Naive thymus-derived CD8-positive, alpha-beta T cell (primary cell): ENCODE data around the gene COA8. TPM values are rescaled to one million over a fixed set of nuclear protein-coding genes. Genes with fewer than 3 reads are reported as not detected.
A peak's percentile ranks its signal among the peaks of the same experiment; 100 is the strongest.
"Not testable (repeated sequence)": the region's sequence is repeated elsewhere in the genome, so short reads cannot be mapped to it uniquely, and the experiment has no call there.

Experiments
- ATAC-seq, 2 donors: fragments of 150-1000 bp; cut with Tn5 transposase in 1 of 2; sonication (Bioruptor Pico), chemical (Tn5 transposase) in 1 of 2; 1 replicate in 1 of 2; 2 replicates in 1 of 2; pipeline ENCODE4 v1.10.0; 2021; ENCODE audit warnings: mild to moderate bottlenecking in 2 of 2, moderate library complexity in 2 of 2
- POLR2A ChIA-PET: fragments of 350-600 bp; sonication (Branson Sonifier 250); formaldehyde crosslinking; loops from one replicate; lab custom pipeline; 2021; ENCODE audit warnings: antibody characterized with exemption; lab: Charles Lee
- DNase-seq, 10 donors: peaks; one replicate each; pipeline versions ENCODE4 v3.0.0 to v3.0.0-alpha.2; 2020 to 2022
- H3K27ac Mint-ChIP-seq, 10 donors: one replicate each; pipeline ENCODE4 v1.8.0; 2020 to 2022; ENCODE audit warnings: mild to moderate bottlenecking in 10 of 10, mixed read lengths in 10 of 10, moderate library complexity in 4 of 10, inconsistent platforms in 1 of 10
- H3K27me3 Mint-ChIP-seq, 5 donors: one replicate each; pipeline ENCODE4 v1.8.0; 2021 to 2022; ENCODE audit warnings: mixed read lengths in 5 of 5
- H3K36me3 Mint-ChIP-seq, 3 donors: one replicate each; pipeline ENCODE4 v1.8.0; 2020 to 2022; ENCODE audit warnings: mixed read lengths in 3 of 3, mild to moderate bottlenecking in 2 of 3, inconsistent platforms in 1 of 3
- H3K4me1 Mint-ChIP-seq, 4 donors: one replicate each; pipeline ENCODE4 v1.8.0; 2021 to 2022; ENCODE audit warnings: mixed read lengths in 4 of 4
- H3K4me3 Mint-ChIP-seq, 10 donors: one replicate each; pipeline ENCODE4 v1.8.0; 2020 to 2022; ENCODE audit warnings: mild to moderate bottlenecking in 10 of 10, mixed read lengths in 10 of 10, moderate library complexity in 6 of 10, inconsistent platforms in 1 of 10
- H3K9me3 Mint-ChIP-seq, 9 donors: one replicate each; pipeline ENCODE4 v1.8.0; 2020 to 2022; ENCODE audit warnings: mixed read lengths in 9 of 9, mild to moderate bottlenecking in 3 of 9, inconsistent platforms in 1 of 9, moderate library complexity in 1 of 9
- polyA plus RNA-seq, 3 donors: library from polyadenylated mRNA; unstranded; fragments of 300-500 nt; fragmentation: Illumina TruSeq; gene quantifications; one replicate each; pipeline ENCODE4 v1.2.3, GENCODE V29; 2021
- total RNA-seq, 8 experiments: library from RNA in 2 of 8; stranded (reverse) in 2 of 8; gene quantifications; one replicate each; pipeline ENCODE4 v1.2.3 and lab custom pipeline; 2021 to 2026

Gene COA8
- total and polyA plus RNA-seq, 5 experiments from 2014 or later, result 27.4 to 72.0 (median 47.3) TPM

- Mint-ChIP-seq H3K4me1 (peaks cover 6 to 17% (median 11%) of the 10 kb centered on the region in 4 donors), H3K27ac (no peak overlapping the region), H3K27me3 (peaks cover 0 to 8% (median 1%) of the 10 kb centered on the region in 5 donors), H3K36me3 (no peaks in the 10 kb centered on the region), H3K9me3 (no peaks in the 10 kb centered on the region), H3K4me3 (peak overlapping the region in 9 of 10 donors; percentile 39 to 81 (median 62))
- POLR2A ChIA-PET, result interaction anchor here (0.5 to 2.8 kb wide), 4 partner anchors 9 to 1712 kb away, joined by 3 to 9 read pairs (median 4); partner anchors contain the start of genes BAG5 and COA8
- ATAC-seq (peak; percentile 72 to 75), DNase-seq (peak; percentile 54 to 79 (median 63))
Measured at GRCh38 chr14:103520657-103521437, 41.9 kb upstream of the COA8 start.

- POLR2A ChIA-PET, result interaction anchor here (0.9 to 2.8 kb wide), 2 partner anchors 9 to 41 kb away, joined by 3 to 9 read pairs; partner anchors contain the start of genes BAG5 and COA8
- Mint-ChIP-seq H3K9me3 (no peaks in the 10 kb centered on the region), H3K4me3 (peak overlapping the region in 4 of 10 donors; percentile 57 to 76 (median 62)), H3K27me3 (peaks cover 0 to 8% (median 1%) of the 10 kb centered on the region in 5 donors), H3K36me3 (no peaks in the 10 kb centered on the region), H3K4me1 (peaks cover 6 to 18% (median 10%) of the 10 kb centered on the region in 4 donors), H3K27ac (no peak overlapping the region)
- ATAC-seq (peak; percentile 26 to 31), DNase-seq (peak in 2 of 10 donors; percentile 15 to 63)
Measured at GRCh38 chr14:103521438-103521950, 41.3 kb upstream of the COA8 start.

GRCh38 chr14:103521951-103522563 lies 40.7 kb upstream of the COA8 start:
- Mint-ChIP-seq H3K36me3 (no peaks in the 10 kb centered on the region), H3K27ac (no peak overlapping the region), H3K9me3 (no peaks in the 10 kb centered on the region), H3K27me3 (peaks cover 0 to 8% (median 1%) of the 10 kb centered on the region in 5 donors), H3K4me1 (peaks cover 6 to 24% (median 13%) of the 10 kb centered on the region in 4 donors), H3K4me3 (peak overlapping the region; percentile 30 to 73 (median 59))
- POLR2A ChIA-PET, result interaction anchor here (0.9 to 2.8 kb wide), 2 partner anchors 40 to 177 kb away, joined by 3 to 9 read pairs; partner anchors contain the start of genes BAG5 and COA8
- ATAC-seq (peak; percentile 13 to 19), DNase-seq (peak in 1 of 10 donors; percentile 59)

GRCh38 chr14:103522649-103523574 lies 39.8 kb upstream of the COA8 start, which contains the start of gene CKB:
Gene CKB (minus strand): TSS chr14:103522830. CDS start chr14:103522493, 337 bp downstream.
- H3K27me3 Mint-ChIP-seq, result peaks cover 0 to 8% (median 1%) of the 10 kb centered on the region in 5 donors
- POLR2A ChIA-PET, result interaction anchor here (0.7 to 0.9 kb wide), 2 partner anchors 21 to 178 kb away, joined by 3 read pairs; no protein-coding TSS in a partner anchor
- H3K27ac Mint-ChIP-seq, result peak within 1 kb of the TSS in 2 of 10 donors; percentile 21 to 22
- ATAC-seq (no peak), DNase-seq (no peak)
- no peaks in the 10 kb centered on the region for H3K9me3 Mint-ChIP-seq
- peaks cover 11 to 32% (median 21%) of the 10 kb centered on the region in 4 donors for H3K4me1 Mint-ChIP-seq
- peak within 1 kb of the TSS; percentile 43 to 75 (median 63) for H3K4me3 Mint-ChIP-seq
- H3K36me3 Mint-ChIP-seq, result no peaks in the 10 kb centered on the region

- POLR2A ChIA-PET, result interaction anchor here (0.7 kb wide), 1 partner anchor 20 kb away, joined by 3 read pairs; no protein-coding TSS in a partner anchor
- Mint-ChIP-seq H3K27ac (peak overlapping the region in 1 of 10 donors; percentile 21), H3K9me3 (no peaks in the 10 kb centered on the region), H3K4me3 (peak overlapping the region in 9 of 10 donors; percentile 18 to 75 (median 43)), H3K27me3 (peaks cover 0 to 8% (median 1%) of the 10 kb centered on the region in 5 donors), H3K4me1 (peaks cover 11 to 35% (median 27%) of the 10 kb centered on the region in 4 donors), H3K36me3 (no peaks in the 10 kb centered on the region)
- ATAC-seq (no peak), DNase-seq (no peak)
Measured at GRCh38 chr14:103523575-103523954, 39.2 kb upstream of the COA8 start.

GRCh38 chr14:103524002-103524935 lies 38.5 kb upstream of the COA8 start:
- Mint-ChIP-seq H3K4me1 (peaks cover 10 to 34% (median 26%) of the 10 kb centered on the region in 4 donors), H3K27ac (peak overlapping the region in 1 of 10 donors; percentile 67), H3K9me3 (no peaks in the 10 kb centered on the region), H3K36me3 (no peaks in the 10 kb centered on the region), H3K4me3 (peak overlapping the region in 7 of 10 donors; percentile 18 to 75 (median 42)), H3K27me3 (peaks cover 0 to 10% (median 1%) of the 10 kb centered on the region in 5 donors)
- DNase-seq (no peak), ATAC-seq (no peak)
- POLR2A ChIA-PET, result no interaction called here

GRCh38 chr14:103525430-103526246 lies 37.1 kb upstream of the COA8 start:
- H3K36me3 Mint-ChIP-seq, H3K27ac Mint-ChIP-seq, H3K27me3 Mint-ChIP-seq, H3K9me3 Mint-ChIP-seq, ATAC-seq, POLR2A ChIA-PET, DNase-seq: not testable (repeated sequence)
- Mint-ChIP-seq H3K4me3 (peak overlapping the region in 3 of 10 donors; percentile 22 to 40 (median 40)), H3K4me1 (peaks cover 13 to 42% (median 34%) of the 10 kb centered on the region in 4 donors)

- ATAC-seq, result no peak
- H3K27ac Mint-ChIP-seq, result peak overlapping the region in 1 of 10 donors; percentile 9
Measured at GRCh38 chr14:103526247-103526913, 36.4 kb upstream of the COA8 start.

GRCh38 chr14:103526914-103527248 lies 35.9 kb upstream of the COA8 start:
- Mint-ChIP-seq H3K9me3 (no peaks in the 10 kb centered on the region), H3K27ac (peak overlapping the region in 6 of 10 donors; percentile 80 to 89 (median 84)), H3K4me1 (peaks cover 18 to 52% (median 43%) of the 10 kb centered on the region in 4 donors), H3K36me3 (peaks cover 0 to 2% (median 0%) of the 10 kb centered on the region in 3 donors), H3K27me3 (peaks cover 0 to 7% (median 1%) of the 10 kb centered on the region in 5 donors), H3K4me3 (peak overlapping the region in 8 of 10 donors; percentile 56 to 95 (median 92))
- DNase-seq (no peak), ATAC-seq (no peak)
- POLR2A ChIA-PET, result no interaction called here

More at GRCh38 chr14:103526247-103526913, 36.4 kb upstream of the COA8 start:
- POLR2A ChIA-PET, result no interaction called here
- no peak for DNase-seq
- H3K4me1 Mint-ChIP-seq, result peaks cover 16 to 47% (median 40%) of the 10 kb centered on the region in 4 donors
- H3K27me3 Mint-ChIP-seq, result peaks cover 0 to 7% (median 1%) of the 10 kb centered on the region in 5 donors
- peak overlapping the region in 1 of 10 donors; percentile 22 for H3K4me3 Mint-ChIP-seq
- H3K9me3 Mint-ChIP-seq, result no peaks in the 10 kb centered on the region
- peaks cover 0 to 2% (median 0%) of the 10 kb centered on the region in 3 donors for H3K36me3 Mint-ChIP-seq
